Sigmoid colon (tissue), 4 donors: ENCODE results near the gene KIF5C.

Source experiments
- POLR2A ChIP-seq, 2 donors: fragments of 450-650 bp; IDR thresholded peaks; one replicate each; pipeline ENCODE4 v1.6.1; 2016; ENCODE audit warnings: antibody characterized with exemption in 2 of 2, mild to moderate bottlenecking in 2 of 2, moderate library complexity in 2 of 2
- POLR2AphosphoS5 ChIP-seq, 4 donors: sonication (generic); formaldehyde crosslinking; IDR thresholded peaks; one replicate each; pipeline ENCODE4 v1.6.1; 2017; ENCODE audit warnings: antibody characterized with exemption in 4 of 4
- TF ChIP-seq, protein P1 (sequence below), 4 experiments: fragments of 450-650 bp in 3 of 4; fragments of 200-600 bp in 1 of 4; IDR thresholded peaks; one replicate each; pipeline ENCODE4 v1.5.1; 2016 to 2019; ENCODE audit warnings: antibody characterized with exemption in 4 of 4, mild to moderate bottlenecking in 3 of 4, moderate library complexity in 2 of 4

DNA sequence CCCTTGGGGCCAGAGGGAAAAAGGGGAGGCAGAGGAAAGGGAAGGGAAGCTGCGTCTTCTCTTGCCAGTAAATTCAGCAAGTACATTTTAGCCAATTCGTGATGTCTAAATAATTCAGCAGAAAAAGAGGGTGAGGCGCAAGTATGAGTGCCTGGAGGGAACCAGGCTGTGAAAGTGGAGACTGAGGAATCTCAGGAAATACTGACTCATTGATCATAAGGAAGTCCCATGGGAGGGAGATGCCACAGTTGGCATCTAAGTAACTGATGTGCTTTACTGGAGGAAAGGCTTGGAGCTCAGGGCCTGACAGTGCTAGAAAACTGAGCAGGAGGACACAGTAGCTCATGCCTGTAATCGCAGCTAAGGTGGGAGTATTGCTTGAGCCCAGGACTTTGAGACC is 31.1 kb downstream of the KIF5C start:
- TF ChIP-seq, protein P1, sequence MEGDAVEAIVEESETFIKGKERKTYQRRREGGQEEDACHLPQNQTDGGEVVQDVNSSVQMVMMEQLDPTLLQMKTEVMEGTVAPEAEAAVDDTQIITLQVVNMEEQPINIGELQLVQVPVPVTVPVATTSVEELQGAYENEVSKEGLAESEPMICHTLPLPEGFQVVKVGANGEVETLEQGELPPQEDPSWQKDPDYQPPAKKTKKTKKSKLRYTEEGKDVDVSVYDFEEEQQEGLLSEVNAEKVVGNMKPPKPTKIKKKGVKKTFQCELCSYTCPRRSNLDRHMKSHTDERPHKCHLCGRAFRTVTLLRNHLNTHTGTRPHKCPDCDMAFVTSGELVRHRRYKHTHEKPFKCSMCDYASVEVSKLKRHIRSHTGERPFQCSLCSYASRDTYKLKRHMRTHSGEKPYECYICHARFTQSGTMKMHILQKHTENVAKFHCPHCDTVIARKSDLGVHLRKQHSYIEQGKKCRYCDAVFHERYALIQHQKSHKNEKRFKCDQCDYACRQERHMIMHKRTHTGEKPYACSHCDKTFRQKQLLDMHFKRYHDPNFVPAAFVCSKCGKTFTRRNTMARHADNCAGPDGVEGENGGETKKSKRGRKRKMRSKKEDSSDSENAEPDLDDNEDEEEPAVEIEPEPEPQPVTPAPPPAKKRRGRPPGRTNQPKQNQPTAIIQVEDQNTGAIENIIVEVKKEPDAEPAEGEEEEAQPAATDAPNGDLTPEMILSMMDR (IDR thresholded peaks at IDR 0.05) = no peak
- TF ChIP-seq POLR2AphosphoS5 (IDR thresholded peaks at IDR 0.05) = no peak
- no peak for TF ChIP-seq POLR2A (IDR thresholded peaks at IDR 0.05)
